ENCODE results near the gene C1orf115.
"Not testable (repeated sequence)": the region's sequence is repeated elsewhere in the genome, so short reads cannot be mapped to it uniquely, and the experiment has no call there.

C1orf115 gene

DNA sequence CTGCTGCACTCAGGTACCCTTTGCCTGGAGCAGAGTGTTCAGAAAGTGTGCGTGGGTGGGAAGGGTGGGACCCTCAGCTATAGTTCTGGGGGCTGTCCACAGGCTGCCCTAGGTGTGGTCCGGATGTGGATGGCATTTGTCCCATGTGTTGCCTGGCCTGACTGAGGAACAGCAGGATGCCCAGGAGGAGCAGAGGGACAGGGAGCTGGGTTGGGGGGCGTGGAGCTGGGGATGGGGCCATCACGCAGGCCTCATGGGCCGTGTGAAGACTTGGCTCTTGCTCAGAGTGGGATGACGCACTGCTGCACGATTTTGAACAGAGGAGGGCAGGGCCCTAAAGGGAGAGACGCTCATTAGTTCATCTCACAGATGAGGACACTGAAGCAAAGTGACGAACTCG is 17.0 kb downstream of the C1orf115 start:
- DNase-seq (ENCODE audit: low read depth), result no peak
- TF ChIP-seq, protein P1, sequence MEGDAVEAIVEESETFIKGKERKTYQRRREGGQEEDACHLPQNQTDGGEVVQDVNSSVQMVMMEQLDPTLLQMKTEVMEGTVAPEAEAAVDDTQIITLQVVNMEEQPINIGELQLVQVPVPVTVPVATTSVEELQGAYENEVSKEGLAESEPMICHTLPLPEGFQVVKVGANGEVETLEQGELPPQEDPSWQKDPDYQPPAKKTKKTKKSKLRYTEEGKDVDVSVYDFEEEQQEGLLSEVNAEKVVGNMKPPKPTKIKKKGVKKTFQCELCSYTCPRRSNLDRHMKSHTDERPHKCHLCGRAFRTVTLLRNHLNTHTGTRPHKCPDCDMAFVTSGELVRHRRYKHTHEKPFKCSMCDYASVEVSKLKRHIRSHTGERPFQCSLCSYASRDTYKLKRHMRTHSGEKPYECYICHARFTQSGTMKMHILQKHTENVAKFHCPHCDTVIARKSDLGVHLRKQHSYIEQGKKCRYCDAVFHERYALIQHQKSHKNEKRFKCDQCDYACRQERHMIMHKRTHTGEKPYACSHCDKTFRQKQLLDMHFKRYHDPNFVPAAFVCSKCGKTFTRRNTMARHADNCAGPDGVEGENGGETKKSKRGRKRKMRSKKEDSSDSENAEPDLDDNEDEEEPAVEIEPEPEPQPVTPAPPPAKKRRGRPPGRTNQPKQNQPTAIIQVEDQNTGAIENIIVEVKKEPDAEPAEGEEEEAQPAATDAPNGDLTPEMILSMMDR (conservative IDR thresholded peaks at IDR 0.05; ENCODE audit: low read depth, low read length), result no peak
- no peak overlapping the region for H3K4me3 ChIP-seq (ENCODE audit: low read length)

DNA sequence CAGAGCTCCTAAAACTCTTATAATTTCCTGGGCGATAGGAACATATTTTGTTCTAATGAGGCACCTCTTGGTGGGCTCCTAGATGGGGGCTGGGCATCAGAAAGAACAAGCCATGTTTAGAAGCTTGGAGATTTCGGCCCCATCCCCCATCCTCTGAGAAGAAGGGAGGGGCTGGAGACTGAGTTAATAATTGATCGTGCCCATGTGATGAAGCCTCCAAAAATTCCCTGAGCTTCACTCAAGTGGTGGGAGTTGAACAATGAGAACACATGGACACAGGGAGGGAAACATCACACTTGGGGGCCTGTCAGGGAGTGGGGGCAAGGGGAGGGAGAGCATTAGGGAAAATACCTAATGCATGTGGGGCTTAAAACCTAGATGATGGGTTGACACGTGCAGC is 18.1 kb downstream of the C1orf115 start:
- no peak overlapping the region for H3K4me3 ChIP-seq (ENCODE audit: low read length)
- DNase-seq (ENCODE audit: low read depth), result no peak
- TF ChIP-seq, protein P1 (conservative IDR thresholded peaks at IDR 0.05; ENCODE audit: low read depth, low read length), result no peak

DNA sequence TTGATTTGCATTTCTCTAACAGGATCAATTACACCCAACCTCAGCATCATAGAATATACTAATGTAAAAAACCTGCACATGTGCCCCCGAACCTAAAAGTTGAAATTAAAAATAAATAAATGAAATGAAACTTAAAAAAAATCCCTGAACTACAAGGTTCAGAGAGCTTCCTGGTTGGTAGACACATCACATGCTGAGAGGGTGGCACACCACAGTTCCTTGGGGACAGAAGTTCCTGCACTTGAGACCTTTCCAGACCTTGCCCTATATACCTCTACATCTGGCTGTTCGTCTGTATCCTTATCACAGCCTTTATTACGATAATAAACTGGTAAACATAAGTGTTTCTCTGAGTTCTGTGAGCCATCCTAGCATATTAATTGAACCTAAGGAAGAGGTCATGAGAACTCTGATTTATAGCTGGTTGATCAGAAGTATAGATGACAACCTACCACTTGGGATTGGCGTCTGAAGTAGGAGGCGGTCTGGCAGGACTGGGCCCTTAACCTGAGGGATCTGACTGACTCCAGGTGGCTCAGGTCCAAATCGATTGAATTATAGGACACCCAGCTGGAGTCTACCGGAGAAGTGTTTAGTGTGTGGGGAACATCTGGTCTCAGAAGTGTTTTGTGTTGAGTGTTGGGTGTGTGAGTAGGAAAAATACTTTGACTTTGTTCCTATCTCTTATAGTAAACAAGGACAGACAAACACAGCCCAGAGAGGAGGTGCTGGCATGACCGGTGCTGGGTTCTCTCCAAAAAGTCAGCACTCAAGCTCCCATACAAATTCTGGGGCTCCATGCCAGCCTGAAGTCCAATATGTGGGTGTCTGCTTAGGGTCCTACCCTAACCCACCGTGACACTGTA is 19.0 kb downstream of the C1orf115 start:
- H3K4me3 ChIP-seq (ENCODE audit: low read length), result no peak overlapping the region
- TF ChIP-seq, protein P1 (conservative IDR thresholded peaks at IDR 0.05; ENCODE audit: low read depth, low read length), result no peak
- no peak for DNase-seq (ENCODE audit: low read depth)

DNA sequence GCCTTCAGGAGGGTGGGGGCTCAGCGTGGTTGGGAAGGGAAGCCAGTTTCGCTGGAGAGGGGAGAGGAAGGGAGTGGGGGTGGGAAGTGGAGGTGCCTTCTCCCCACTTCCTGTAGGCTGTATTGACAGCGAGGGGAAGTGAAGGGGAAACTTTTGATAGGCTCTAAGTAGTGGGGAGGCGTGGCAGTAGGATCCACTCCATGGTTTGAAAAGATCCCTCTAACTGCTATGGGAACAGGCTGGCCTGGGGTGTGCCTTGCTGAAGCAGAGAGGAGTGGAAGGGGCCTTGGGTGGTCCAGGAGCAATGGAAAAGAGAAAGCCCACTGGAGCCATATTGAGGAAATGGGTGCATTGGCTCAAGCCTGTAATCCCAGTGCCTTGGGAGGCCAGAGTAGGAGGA is 20.2 kb downstream of the C1orf115 start:
- H3K4me3 ChIP-seq (ENCODE audit: low read length), result no peak overlapping the region
- DNase-seq (ENCODE audit: low read depth), result no peak
- TF ChIP-seq, protein P1 (conservative IDR thresholded peaks at IDR 0.05; ENCODE audit: low read depth, low read length), result no peak

DNA sequence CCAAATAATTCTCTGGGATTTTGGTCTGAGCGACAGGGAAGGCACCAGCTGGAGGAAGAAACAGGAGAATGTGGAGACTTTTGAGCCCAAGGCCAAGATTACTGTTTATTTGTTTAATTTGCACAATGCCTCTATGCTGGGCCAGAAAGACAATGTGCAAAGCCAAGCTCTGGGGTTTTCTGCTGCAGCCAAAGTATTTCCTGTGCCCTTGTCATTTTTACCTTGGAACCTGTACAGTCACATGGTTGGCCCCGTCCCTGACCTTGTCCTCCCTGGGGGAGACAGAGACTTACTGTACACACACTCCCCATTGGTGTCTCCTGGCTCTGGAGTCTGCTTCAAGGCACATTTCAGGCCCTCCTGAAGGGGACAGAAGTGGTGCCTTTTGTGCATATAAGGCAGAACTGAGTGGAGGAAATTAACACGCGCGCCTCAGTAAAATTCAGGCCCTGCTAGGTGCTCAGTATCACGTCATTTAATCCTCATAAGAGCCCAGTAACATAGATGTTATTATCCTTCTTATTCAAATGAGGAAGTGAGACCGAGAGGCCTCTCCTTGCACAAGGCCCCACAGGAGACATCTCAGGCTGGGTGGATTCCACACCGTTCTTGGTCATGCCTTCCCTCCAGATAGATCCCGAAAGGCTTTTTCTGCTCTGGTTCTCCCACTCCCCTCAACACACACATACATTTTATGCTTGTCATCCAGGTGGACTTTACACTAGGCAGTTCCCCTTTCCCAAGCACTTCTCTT is 21.1 kb downstream of the C1orf115 start:
- TF ChIP-seq, protein P1 (conservative IDR thresholded peaks at IDR 0.05; ENCODE audit: low read depth, low read length), result no peak
- no peak for DNase-seq (ENCODE audit: low read depth)
- no peak overlapping the region for H3K4me3 ChIP-seq (ENCODE audit: low read length)

DNA sequence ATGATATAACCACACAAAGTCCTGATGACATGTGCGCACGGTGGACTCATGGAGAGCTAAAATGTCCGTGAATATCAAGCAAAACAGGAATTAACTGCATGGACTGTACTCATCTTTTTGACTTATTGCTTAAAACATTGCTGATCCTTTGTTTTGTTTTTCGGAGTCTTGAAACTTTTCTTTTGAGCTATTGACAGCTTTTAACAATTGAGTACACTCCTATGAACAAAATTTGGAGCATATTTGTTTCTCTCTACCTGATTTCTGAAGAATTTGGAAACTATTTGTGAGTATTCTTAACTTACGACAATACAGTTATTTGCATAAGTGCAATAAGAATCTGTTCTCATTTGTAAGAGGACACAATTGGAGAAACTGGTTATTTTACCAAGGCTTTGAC is 25.8 kb downstream of the C1orf115 start:
- DNase-seq (ENCODE audit: low read depth); H3K4me3 ChIP-seq (ENCODE audit: low read length): not testable (repeated sequence)

DNA sequence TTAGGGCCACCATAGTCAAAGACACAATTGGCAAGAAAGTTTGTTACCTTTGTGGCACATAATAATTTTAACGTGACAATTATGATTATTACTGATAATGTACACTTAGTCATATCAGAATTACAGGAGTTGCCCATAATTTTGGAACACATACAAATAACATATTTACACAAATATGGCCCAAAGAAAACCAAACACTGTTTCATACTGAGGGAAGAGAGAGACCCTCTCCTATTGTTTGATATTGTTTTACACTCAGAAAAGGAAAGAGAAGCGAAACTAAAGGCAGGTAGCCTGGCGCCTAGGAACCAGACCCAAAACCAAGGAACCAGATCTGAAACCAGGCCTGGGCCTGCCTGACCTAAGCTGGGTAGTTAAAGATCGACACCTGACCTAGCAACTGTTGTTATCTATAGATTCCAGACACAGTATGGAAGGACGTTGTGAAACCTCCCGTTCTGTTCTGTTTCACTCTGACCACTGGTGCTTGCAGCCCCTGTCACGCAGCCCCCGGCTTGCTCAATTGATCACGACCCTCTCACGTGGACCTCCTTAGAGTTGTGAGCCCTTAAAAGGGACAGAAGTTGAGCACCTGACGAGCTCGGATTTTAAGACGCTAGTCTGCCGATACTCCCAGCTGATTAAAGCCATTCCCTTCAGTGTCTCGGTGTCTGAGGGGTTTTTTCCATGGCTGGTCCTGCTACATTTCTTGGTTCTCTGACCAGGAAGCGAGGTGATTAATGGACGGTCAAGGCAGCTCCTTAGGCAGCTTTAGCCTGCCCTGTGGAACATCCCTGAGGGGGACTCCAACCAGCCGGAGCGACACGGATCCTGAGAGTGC is 27.9 kb downstream of the C1orf115 start:
- TF ChIP-seq, protein P1 (conservative IDR thresholded peaks at IDR 0.05; ENCODE audit: low read depth, low read length), result no peak
- DNase-seq (ENCODE audit: low read depth), result no peak

DNA sequence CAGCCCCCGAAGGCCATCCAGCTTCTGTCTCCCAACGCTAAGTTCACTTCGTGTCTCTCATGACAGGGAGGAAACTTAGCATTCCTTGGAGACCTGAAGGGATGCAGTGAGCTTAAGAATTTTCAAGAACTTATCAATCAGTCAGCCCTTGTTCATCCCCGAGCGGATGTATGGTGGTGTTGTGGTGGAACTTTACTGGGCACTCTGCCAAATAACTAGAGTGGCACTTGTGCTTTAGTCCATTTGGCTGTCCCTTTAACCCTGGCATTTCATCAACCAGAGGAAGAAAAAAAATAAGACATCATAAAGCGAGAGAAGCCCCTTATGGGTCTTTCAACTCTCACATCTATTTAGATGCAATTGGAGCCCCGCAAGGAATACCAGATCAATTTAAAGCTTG is 31.1 kb downstream of the C1orf115 start:
- DNase-seq (ENCODE audit: low read depth); H3K4me3 ChIP-seq (ENCODE audit: low read length): not testable (repeated sequence)

More for the DNA sequence above, 27.9 kb downstream of the C1orf115 start:
- H3K4me3 ChIP-seq (ENCODE audit: low read length), result no peak overlapping the region
